HG02610 (cell line): ENCODE results near the gene NCMAP.

Experiments
- ATAC-seq: cut with Tn5 transposase; IDR thresholded peaks from one replicate; pipeline ENCODE4 v1.9.1; 2021; ENCODE audit warnings: mild to moderate bottlenecking, moderate library complexity; ENCODE audit not compliant: unreplicated experiment

NCMAP gene

GRCh38 chr1:24570265-24571125 lies 14.6 kb downstream of the NCMAP start:
- no peak for ATAC-seq

GRCh38 chr1:24572301-24572700 lies 16.4 kb downstream of the NCMAP start:
- ATAC-seq = no peak

- ATAC-seq = no peak
Observed at GRCh38 chr1:24575905-24576587, 20.2 kb downstream of the NCMAP start.

- ATAC-seq = no peak
Observed at GRCh38 chr1:24578846-24579245, 23.0 kb downstream of the NCMAP start.

GRCh38 chr1:24580756-24581155 lies 24.9 kb downstream of the NCMAP start:
- no peak for ATAC-seq

GRCh38 chr1:24584171-24584647 lies 28.3 kb downstream of the NCMAP start:
- no peak for ATAC-seq

- ATAC-seq = no peak
Observed at GRCh38 chr1:24586119-24586518, 30.2 kb downstream of the NCMAP start.

- no peak for ATAC-seq
Observed at GRCh38 chr1:24586970-24587820, 31.3 kb downstream of the NCMAP start.

GRCh38 chr1:24588573-24588972 lies 32.7 kb downstream of the NCMAP start:
- no peak for ATAC-seq

- no peak for ATAC-seq
Observed at GRCh38 chr1:24589200-24589599, 33.3 kb downstream of the NCMAP start.

GRCh38 chr1:24591781-24592180 lies 35.9 kb downstream of the NCMAP start:
- ATAC-seq = no peak

- no peak for ATAC-seq
Observed at GRCh38 chr1:24594328-24594598, 38.4 kb downstream of the NCMAP start.

- ATAC-seq = no peak
Observed at GRCh38 chr1:24596401-24596880, 40.6 kb downstream of the NCMAP start.

- ATAC-seq = no peak
Observed at GRCh38 chr1:24599265-24599664, 43.4 kb downstream of the NCMAP start.

- ATAC-seq = no peak
Observed at GRCh38 chr1:24600551-24600950, 44.7 kb downstream of the NCMAP start.

- no peak for ATAC-seq
Observed at GRCh38 chr1:24605534-24606295, 49.8 kb downstream of the NCMAP start.

- ATAC-seq = no peak
Observed at GRCh38 chr1:24606296-24606605, 50.4 kb downstream of the NCMAP start.

- no peak for ATAC-seq
Observed at GRCh38 chr1:24606621-24607020, 50.7 kb downstream of the NCMAP start.

- ATAC-seq = no peak
Observed at GRCh38 chr1:24609949-24610517, 54.1 kb downstream of the NCMAP start.

GRCh38 chr1:24619376-24619775 lies 63.5 kb downstream of the NCMAP start:
- no peak for ATAC-seq
